ENCODE results near the gene PRR19.
A peak's percentile ranks its signal among the peaks of the same experiment; 100 is the strongest.

Gene PRR19

DNA sequence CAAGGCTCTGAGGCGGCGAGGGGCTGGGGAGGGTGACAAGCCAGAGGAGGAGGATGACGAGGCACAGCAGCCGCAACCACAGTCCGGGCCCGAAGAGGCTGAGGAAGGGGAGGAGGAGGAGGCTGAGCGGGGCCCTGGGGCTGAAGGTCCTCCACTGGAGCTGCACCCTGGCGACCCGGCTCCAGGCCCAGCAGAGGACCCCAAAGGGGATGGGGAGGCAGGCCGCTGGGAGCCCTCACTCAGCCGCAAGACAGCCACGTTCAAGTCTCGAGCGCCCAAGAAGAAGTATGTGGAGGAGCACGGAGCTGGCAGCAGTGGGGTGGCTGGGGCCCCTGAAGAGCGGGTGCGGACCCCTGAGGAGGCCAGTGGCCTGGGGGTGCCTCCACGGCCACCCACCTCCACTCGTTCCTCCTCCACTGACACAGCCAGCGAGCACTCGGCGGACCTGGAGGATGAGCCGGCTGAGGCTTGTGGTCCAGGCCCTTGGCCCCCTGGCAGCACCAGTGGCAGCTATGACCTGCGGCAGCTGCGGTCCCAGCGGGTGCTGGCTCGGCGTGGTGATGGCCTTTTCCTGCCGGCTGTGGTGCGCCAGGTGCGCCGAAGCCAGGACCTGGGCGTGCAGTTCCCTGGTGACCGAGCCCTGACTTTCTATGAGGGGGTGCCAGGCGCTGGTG, 29.9 kb upstream of the PRR19 start:
- no peak for DNase-seq (ENCODE audit: low read depth)

DNA sequence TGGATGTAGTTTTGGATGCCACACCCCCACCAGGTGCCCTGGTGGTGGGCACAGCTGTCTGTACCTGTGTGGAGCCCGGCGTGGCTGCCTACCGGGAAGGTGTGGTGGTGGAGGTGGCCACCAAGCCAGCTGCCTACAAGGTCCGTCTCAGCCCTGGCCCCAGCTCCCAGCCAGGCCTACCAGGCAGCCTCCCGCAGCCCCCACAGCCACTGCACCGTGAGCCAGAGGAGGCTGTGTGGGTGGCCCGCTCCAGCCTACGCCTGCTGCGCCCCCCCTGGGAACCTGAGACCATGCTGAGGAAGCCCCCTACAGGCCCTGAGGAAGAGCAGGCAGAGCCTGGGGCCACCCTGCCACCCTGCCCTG, 29.4 kb upstream of the PRR19 start:
- no peak for DNase-seq (ENCODE audit: low read depth)

- DNase-seq (ENCODE audit: low read depth) = no peak
These were observed 28.9 kb upstream of the PRR19 start for GRCh38 chr19:42272989-42273406.

- no peak for DNase-seq (ENCODE audit: low read depth)
These were observed 28.4 kb upstream of the PRR19 start for GRCh38 chr19:42273407-42274064.

DNA sequence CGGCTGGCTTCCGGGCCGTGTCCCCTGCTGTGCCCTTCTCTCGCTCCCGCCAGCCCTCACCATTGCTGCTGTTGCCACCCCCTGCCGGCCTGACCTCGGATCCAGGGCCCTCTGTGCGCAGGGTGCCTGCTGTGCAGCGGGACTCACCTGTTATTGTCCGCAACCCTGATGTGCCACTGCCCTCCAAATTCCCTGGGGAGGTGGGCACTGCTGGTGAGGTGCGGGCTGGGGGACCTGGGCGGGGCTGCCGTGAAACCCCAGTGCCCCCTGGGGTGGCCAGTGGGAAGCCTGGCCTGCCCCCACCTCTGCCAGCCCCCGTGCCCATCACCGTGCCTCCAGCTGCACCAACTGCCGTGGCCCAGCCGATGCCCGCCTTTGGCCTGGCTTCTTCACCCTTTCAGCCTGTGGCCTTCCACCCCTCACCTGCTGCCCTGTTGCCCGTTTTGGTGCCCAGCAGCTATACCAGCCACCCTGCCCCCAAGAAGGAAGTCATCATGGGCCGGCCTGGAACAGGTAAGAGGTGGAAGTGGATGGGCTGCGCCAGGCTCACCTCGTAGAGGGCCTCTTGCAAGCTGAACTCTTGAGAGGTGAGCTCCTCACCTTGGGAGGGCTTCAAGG, 27.8 kb upstream of the PRR19 start:
- no peak for DNase-seq (ENCODE audit: low read depth)

- no peak for DNase-seq (ENCODE audit: low read depth)
These were observed 26.8 kb upstream of the PRR19 start for GRCh38 chr19:42275103-42275502.

DNA sequence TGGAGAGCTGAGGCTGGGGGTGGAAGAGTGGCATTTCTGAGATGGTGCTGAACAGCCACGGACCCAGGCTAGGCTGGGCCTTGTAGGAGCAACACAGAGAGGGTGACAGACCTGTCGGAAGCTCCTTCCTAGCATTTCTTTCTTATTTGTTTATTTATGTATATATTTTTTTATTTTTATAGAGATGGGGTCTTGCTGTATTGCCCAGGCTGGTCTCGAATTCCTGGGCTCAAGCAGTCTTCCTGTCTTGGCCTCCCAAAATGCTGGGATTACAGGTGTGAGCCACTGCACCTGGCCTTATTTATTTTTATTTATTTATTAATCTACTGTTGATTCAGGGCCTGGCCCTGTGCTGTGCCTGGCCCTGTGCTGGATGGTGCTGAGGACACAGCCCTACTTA, 26.4 kb upstream of the PRR19 start:
- DNase-seq (ENCODE audit: low read depth) = no peak

DNA sequence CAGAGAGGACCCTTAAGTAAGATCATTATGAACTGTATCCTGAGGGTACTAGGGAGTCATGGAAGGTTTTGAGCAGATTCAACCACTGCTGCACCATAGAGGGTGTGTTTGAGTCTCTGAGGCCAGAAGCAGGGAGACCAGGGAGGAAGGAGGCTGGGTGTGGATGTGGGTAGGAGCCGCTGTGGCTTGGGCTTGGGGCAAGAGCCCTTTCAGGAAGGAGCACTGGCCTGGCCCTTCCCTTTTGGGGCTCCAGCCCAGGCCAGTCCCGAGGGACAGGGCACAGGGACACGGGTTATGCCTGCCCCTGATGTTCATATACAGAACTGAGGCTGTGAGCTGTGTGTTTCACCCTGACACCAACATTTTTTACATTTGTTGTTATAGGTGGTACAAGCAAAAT, 25.6 kb upstream of the PRR19 start:
- DNase-seq (ENCODE audit: low read depth) = no peak

- no peak for DNase-seq (ENCODE audit: low read depth)
These were observed 25.1 kb upstream of the PRR19 start for GRCh38 chr19:42276821-42277220.

DNA sequence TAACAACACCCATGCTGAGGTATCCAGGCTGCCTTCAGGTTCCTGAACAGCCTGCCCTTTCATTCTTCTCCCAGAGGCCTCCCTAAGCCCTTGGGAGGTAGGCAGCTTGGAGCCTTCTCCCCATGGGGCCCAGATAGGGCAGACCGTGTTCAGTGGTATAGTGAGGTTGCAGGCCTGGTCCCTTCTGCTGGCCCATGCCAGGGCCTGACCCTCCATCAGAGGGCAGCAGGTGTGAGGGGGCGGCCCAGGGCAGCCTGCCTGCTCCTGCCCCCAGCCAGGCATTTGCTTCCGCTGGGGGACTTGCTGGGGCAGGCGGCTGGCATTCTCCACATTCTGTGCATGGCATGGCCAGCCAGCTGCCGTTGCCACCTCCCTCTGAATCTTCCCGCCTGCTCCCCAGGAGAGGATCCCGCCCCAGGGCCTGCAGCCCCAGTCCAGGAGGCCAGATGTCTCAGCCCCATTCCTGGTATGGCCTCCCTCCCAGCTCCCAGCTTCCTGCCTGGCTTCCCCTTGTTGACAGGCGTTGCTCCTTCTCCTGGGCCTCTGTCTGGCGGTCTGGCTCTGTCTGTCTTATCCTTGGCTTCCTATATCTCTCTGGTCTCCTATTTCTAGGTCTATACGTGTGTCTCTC, 24.0 kb upstream of the PRR19 start:
- no peak for DNase-seq (ENCODE audit: low read depth)

DNA sequence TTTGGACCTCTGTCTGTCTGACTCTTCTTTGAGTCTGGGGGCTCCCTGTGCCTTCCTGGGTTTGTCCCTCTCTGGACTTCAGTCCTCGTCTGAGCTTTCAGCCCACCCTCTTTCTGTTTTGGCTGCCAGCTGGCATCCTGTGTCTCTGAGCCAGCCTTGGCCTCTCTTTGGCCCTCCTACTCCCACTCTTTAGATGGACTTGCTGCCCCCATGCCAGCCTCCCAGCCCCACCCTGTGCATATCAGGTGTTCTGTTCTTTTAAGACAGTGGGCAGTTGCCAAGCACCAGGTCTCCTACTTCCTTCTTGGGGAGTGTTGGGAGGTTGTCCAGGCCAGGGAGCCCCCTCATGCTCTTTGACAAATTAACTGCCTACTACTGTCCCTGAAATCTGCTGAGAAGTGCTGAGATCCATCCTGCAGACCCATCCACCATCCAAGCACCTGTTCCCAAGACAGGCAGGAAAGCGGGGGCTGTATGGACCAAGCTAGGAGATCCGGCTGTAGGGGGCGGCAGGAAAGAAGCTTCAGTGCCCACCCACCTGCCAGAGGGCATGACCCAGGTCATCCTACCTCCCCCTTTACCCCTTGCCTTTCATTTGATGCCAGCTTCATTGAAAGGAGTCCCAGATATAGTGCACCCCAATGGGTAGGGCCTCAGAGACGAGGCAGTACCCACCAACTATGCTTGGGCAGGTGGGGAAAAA, 23.3 kb upstream of the PRR19 start:
- no peak for DNase-seq (ENCODE audit: low read depth)

DNA sequence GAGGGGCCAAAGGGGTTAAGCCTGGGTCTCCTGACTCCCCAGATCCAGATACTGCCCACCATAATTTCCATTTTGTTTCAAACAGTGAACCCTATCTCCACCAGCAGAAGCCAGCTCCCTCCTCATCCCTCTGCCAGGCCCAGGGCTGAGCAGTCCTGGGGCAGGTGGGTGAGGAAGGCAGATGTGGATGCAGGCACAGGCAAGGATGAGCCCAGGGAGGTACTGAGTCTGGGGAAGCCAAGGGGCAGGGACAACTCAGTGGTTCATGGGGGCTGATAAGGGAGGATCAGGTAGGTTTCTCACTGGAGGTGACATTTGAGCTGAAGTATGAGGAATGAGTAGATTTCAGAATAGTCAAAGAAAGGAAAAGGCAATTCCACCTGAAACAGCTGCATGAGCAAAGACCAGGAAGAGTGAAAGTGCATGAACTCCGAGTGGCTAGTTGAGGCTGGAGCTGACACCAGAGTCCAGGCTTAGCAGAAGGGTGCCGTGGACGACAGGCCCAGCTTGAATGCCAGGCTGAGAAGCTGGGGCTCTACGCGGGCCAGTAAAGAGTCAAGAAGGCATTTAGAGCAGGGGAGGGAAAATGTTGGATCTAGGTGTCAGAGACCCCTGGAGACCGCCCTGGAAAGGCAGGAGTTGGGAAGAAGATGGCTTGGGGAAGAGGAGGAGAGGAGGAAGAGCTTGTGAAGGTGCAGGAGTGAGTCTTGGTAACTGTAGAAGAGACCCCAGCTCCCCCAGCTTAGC, 22.6 kb upstream of the PRR19 start:
- DNase-seq (ENCODE audit: low read depth) = no peak

- peak; percentile 86 for DNase-seq (ENCODE audit: low read depth)
These were observed 21.8 kb upstream of the PRR19 start for GRCh38 chr19:42279902-42280814.

DNA sequence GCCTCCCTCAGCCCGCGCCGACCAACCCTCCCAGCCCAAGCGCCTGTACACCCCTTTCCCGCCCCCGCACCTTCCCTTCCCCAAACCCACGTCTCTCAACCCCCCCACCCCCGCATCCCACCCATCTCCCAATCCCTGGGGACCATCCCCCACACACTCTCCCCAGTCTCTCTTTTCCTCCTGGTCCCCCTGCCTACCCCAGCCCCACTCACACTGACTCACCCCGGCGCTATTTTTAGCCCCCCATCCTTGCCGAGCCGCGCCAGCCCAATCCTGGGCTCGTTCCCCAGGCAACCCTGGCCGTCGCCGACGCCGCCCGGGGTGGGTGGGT, 21.2 kb upstream of the PRR19 start:
- DNase-seq (ENCODE audit: low read depth) = no peak

DNA sequence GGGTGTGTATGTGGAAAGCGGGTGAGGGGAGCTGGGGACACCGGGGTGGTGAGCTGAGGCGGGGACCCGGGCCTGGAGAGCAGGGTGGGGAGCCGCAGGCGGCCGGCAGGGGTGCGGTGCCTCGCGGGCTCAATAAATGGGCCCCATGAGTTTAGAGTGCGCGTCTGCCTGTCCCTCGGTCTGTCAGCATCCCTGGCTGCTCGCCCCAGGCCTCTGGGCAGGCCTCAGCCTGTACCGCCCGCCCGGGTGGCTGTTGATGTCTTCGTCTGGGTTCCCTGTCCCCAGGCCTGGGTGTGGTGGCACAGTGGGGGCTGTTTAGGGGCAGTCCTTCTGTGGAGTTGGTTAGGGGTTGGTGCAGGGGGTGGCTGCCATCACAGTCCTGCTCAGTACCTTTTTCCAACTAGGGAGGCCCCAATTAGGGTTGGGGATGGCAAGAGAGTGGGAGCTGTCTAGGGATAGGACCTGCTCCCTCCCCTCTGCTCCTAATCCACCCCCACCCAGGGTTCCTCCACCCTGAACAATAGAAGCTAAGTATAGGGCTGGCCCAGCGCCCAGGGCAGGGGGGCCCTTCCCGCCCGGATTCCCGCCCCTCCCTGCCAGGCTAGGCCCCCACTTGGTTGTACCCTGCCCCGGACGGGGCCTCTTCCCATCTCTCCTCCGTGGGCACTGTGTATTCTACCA, 20.6 kb upstream of the PRR19 start:
- peak; percentile 31 for DNase-seq (ENCODE audit: low read depth)

DNA sequence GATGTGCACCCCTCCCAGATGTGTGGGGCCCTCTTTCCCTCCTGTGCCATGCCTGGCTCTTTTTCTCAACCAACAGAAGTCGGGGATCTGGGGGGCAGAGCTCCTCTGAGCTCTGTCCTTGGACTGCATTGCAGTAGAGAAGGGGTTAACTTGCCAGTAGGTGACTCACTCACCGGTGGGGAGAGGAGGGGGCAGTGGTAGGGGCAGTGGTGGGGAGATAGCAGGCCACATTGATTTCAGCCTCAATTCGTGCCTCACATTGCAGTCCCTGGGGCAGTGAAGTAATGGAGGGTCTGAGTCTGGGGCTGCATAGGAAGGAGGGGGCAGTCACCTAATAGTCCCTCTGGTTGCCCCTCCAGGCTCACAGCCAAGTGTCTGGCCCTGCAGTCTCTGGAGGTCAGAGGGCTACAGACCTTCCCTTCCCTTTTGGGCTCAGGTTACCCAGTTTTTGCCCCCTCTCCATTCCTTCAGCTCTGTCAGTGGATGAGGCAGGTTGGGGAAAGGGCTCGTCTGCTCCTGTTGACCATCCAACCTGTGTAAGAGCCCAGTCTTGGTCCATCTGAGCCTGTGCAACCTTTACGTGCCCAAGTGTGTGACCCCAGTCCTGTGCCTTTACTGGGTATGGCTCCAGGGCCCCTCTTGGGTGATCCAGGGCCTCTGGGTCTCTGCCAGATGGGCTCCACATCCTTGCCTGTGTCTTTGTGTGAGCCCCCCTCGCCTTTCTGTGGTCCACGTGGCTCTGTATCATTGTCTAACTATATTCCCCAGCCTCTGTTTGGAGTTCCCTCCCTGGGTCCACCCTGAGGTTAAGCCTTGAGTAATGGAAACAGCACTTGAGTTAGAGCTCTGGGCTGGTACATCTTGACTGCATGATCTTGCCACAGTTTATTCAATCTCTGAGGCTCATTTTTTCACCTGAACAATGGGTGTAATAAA, 19.8 kb upstream of the PRR19 start:
- no peak for DNase-seq (ENCODE audit: low read depth)

GRCh38 chr19:42282819-42283187, 19.1 kb upstream of the PRR19 start:
- no peak for DNase-seq (ENCODE audit: low read depth)

DNA sequence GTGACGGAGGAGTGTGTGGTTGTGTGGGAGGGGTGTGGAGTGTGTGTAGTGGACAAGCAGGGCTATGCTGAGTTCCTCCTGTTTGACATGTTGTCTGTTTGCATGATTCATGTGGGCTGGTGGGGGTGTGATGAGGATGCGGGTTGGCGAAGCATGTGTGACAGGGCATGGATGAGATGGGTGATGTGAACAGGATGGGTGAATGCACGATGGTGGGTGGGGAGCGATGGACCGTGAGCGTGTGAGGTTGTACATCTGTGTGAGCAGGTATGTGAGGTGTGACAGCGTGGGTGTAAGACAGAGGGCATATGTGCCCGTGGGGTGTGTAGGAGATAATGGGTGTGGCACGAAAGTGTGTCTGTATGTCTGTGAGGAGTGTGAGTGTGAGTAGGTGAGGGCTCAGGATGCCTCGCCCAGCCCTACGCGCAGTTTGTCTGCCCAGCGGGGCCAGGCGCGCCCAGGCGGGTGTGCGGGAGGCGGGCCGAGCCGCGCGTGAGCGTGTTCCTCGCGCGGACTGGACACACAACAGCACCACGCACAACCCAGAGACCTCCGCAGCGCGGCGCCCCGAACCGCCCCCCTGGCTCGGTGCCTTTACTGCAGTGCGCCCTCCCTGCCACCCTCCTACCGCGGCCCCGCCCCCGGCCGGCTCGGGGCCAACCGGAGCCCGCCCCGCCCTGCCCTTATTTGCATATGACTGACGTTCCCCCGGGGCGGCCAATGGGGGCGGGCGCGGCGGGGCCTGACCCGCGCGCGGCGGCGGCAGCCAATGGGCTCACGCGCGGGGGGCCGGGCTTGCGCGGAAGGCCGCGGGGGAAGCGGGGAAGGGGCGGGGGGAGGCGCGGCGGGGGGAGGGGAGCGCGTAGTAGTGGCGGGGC, 18.5 kb upstream of the PRR19 start:
- DNase-seq (ENCODE audit: low read depth) = peak; percentile 96

Measured in activated T-cell treated with anti-CD3 and anti-CD28 coated beads for 48 hours (primary cell).